HL-60 (cell line): ENCODE results near the gene TERB1.

Experiments
- GABPA ChIP-seq: IDR thresholded peaks from 2 replicates; pipeline ENCODE4 v1.6.1; 2012; ENCODE audit warnings: low read depth
- POLR2AphosphoS5 ChIP-seq: IDR thresholded peaks from 2 replicates; pipeline ENCODE4 v1.6.1; 2012; ENCODE audit warnings: low read depth
- TF ChIP-seq, protein P1 (sequence below): IDR thresholded peaks from one replicate; pipeline ENCODE4 v1.5.1; 2011; ENCODE audit warnings: low read length, control low read depth, inconsistent platforms; ENCODE audit not compliant: insufficient read depth

DNA sequence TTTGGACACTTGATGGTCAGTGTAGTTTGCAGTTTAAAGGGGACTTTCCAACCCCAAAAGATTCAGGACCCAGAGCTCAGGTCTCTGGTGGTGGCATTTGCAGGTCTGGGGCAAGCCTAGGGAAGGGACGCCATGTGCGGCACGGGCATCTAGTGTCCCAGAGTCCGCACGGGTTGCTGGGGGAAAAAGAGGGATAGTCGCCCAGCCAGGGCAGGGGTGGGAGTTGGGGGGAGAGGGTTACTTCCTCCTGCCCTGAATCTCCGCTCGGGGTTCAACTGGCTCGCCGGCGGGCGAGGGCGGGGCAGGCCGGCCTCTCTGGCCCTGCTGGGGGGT is 42.6 kb upstream of the TERB1 start:
- TF ChIP-seq, protein P1, sequence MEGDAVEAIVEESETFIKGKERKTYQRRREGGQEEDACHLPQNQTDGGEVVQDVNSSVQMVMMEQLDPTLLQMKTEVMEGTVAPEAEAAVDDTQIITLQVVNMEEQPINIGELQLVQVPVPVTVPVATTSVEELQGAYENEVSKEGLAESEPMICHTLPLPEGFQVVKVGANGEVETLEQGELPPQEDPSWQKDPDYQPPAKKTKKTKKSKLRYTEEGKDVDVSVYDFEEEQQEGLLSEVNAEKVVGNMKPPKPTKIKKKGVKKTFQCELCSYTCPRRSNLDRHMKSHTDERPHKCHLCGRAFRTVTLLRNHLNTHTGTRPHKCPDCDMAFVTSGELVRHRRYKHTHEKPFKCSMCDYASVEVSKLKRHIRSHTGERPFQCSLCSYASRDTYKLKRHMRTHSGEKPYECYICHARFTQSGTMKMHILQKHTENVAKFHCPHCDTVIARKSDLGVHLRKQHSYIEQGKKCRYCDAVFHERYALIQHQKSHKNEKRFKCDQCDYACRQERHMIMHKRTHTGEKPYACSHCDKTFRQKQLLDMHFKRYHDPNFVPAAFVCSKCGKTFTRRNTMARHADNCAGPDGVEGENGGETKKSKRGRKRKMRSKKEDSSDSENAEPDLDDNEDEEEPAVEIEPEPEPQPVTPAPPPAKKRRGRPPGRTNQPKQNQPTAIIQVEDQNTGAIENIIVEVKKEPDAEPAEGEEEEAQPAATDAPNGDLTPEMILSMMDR: no peak
- TF ChIP-seq POLR2AphosphoS5: no peak
- no peak for TF ChIP-seq GABPA
